Ishikawa (cell line): ENCODE results near the gene SSR4.

Source experiments
- CEBPB ChIP-seq: IDR thresholded peaks from 2 replicates; pipeline ENCODE4 v1.6.1; 2012
- CREB1 ChIP-seq: IDR thresholded peaks from 2 replicates; pipeline ENCODE4 v1.6.1; 2012; ENCODE audit warnings: low read depth
- EGR1 ChIP-seq: IDR thresholded peaks from 2 replicates; pipeline ENCODE4 v1.6.1; 2012
- EP300 ChIP-seq: IDR thresholded peaks from 2 replicates; pipeline ENCODE4 v1.6.1; 2012; ENCODE audit warnings: borderline replicate concordance
- FOXM1 ChIP-seq: IDR thresholded peaks from 2 replicates; pipeline ENCODE4 v1.6.1; 2012; ENCODE audit warnings: low read depth, borderline replicate concordance
- MAX ChIP-seq: IDR thresholded peaks from 2 replicates; pipeline ENCODE4 v1.6.1; 2012
- NFIC ChIP-seq: IDR thresholded peaks from 2 replicates; pipeline ENCODE4 v1.6.1; 2012
- RAD21 ChIP-seq: IDR thresholded peaks from 2 replicates; pipeline ENCODE4 v1.6.1; 2012; ENCODE audit warnings: low read depth
- REST ChIP-seq: IDR thresholded peaks from 2 replicates; pipeline ENCODE4 v1.6.1; 2012; ENCODE audit warnings: low read depth, mild to moderate bottlenecking
- TAF1 ChIP-seq: IDR thresholded peaks from 2 replicates; pipeline ENCODE4 v1.6.1; 2012; ENCODE audit warnings: low read depth, mild to moderate bottlenecking
- TCF12 ChIP-seq: IDR thresholded peaks from 2 replicates; pipeline ENCODE4 v1.6.1; 2012; ENCODE audit warnings: low read depth
- TEAD4 ChIP-seq: IDR thresholded peaks from 2 replicates; pipeline ENCODE4 v1.6.1; 2012
- USF1 ChIP-seq: IDR thresholded peaks from 2 replicates; pipeline ENCODE4 v1.6.1; 2012
- YY1 ChIP-seq: IDR thresholded peaks from 2 replicates; pipeline ENCODE4 v1.6.1; 2012; ENCODE audit warnings: low read depth
- ZBTB7A ChIP-seq: IDR thresholded peaks from 2 replicates; pipeline ENCODE4 v1.6.1; 2012; ENCODE audit warnings: low read depth

SSR4 gene

GRCh38 chrX:153818571-153819383 lies 24.3 kb downstream of the SSR4 start:
- TF ChIP-seq YY1 (no peak), EGR1 (no peak), TCF12 (no peak), RAD21 (no peak), CEBPB (no peak), TAF1 (no peak), ZBTB7A (no peak), CREB1 (no peak), NFIC (no peak), REST (no peak), TEAD4 (no peak), USF1 (no peak), EP300 (no peak), MAX (no peak), FOXM1 (no peak)

GRCh38 chrX:153819384-153820040 lies 25.0 kb downstream of the SSR4 start:
- TF ChIP-seq MAX (no peak), REST (no peak), YY1 (no peak), FOXM1 (no peak), USF1 (no peak), TCF12 (no peak), EGR1 (no peak), CREB1 (no peak), RAD21 (no peak), NFIC (no peak), EP300 (no peak), TEAD4 (no peak), TAF1 (no peak), ZBTB7A (no peak), CEBPB (no peak)

- TF ChIP-seq TAF1, result no peak
- no peak for TF ChIP-seq EGR1
- TF ChIP-seq NFIC, result no peak
- TF ChIP-seq REST, result no peak
- TF ChIP-seq MAX, result no peak
- TF ChIP-seq USF1, result no peak
- TF ChIP-seq TEAD4, result no peak
- TF ChIP-seq TCF12, result no peak
- TF ChIP-seq YY1, result no peak
These were observed 26.1 kb downstream of the SSR4 start for GRCh38 chrX:153820601-153821000.
